ENCODE data around the gene PANK1. TPM values are rescaled to one million over a fixed set of nuclear protein-coding genes. Genes with fewer than 3 reads are reported as not detected.

PANK1 gene
- total RNA-seq, 1 donor from 2014 or later: 7.9 TPM

DNA sequence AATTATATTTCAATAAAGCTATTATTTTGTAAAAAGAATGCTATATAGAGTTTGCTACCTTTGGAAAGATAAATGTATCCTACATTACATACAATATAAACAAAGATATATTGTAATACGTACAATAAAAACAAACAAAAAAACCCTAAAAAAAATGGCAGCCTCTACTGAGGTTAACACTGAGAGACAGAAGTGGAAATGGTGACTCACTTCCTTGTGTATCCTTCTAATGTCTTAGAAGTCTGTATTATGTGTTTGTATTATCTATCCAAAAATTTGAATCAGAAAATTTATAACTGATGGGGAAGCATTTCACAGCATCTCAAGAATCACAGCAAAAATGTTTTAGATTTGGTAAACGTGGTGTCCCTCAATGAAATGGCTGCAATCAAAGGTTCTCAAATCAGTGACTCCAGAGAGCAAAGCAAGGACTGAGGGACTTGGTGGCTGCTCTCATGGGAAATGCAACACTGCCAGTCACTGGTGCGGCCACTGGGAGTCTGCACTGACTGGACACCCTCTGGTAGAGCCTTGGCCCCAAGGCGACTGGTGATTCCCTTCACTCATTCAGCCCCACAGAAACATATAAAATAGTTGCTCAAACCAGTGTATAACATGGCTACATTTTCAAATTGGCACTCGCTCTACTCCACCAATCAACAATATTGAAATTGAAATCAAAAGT lies 53.8 kb downstream of the PANK1 start:
- H3K4me3 ChIP-seq (ENCODE audit: insufficient read depth, low read depth, low read length): no peak overlapping the region
- Mint-ChIP-seq H3K27ac (ENCODE audit: unreplicated experiment) (peak overlapping the region; percentile 9), H3K4me1 (ENCODE audit: low read depth, unreplicated experiment) (peaks cover 11% of the 10 kb centered on the region), H3K27me3 (ENCODE audit: low read depth, unreplicated experiment) (no peaks in the 10 kb centered on the region), H3K9me3 (ENCODE audit: unreplicated experiment) (no peaks in the 10 kb centered on the region), H3K36me3 (ENCODE audit: low read depth, unreplicated experiment) (peaks cover 11% of the 10 kb centered on the region), H3K4me3 (ENCODE audit: unreplicated experiment) (no peak overlapping the region)
- no peaks in the 10 kb centered on the region for H3K79me2 ChIP-seq (ENCODE audit: insufficient read depth, low read length)
- TF ChIP-seq EZH2 (IDR thresholded peaks at IDR 0.05; ENCODE audit: insufficient read depth, low read length) (no peak), CTCF (IDR thresholded peaks at IDR 0.05; ENCODE audit: insufficient read depth, low read depth, low read length) (no peak)
- no peaks in the 10 kb centered on the region for H3K36me3 ChIP-seq (ENCODE audit: insufficient read depth, low read length)
- H3K27me3 ChIP-seq (ENCODE audit: insufficient read depth, low read length): no peaks in the 10 kb centered on the region
- H2AFZ ChIP-seq (ENCODE audit: low read depth, low read length): no peak overlapping the region
- peak; percentile 16 for DNase-seq (ENCODE audit: low read depth)
- no peak overlapping the region for H3K27ac ChIP-seq (ENCODE audit: low read depth, low read length)
- FAIRE-seq: no peak
- H3K9ac ChIP-seq (ENCODE audit: low read length): no peak overlapping the region
- H4K20me1 ChIP-seq (ENCODE audit: insufficient read depth, low read length): no peaks in the 10 kb centered on the region
- H3K9me3 ChIP-seq (ENCODE audit: insufficient read depth, low read depth, low read length): no peaks in the 10 kb centered on the region
- H3K4me1 ChIP-seq (ENCODE audit: insufficient read depth, low read length): no peaks in the 10 kb centered on the region
- no peak overlapping the region for H3K4me2 ChIP-seq (ENCODE audit: low read length)

- no peak for FAIRE-seq
- no peaks in the 10 kb centered on the region for H3K9me3 Mint-ChIP-seq (ENCODE audit: unreplicated experiment)
- H3K4me3 Mint-ChIP-seq (ENCODE audit: unreplicated experiment): no peak overlapping the region
- Histone ChIP-seq H3K9ac (ENCODE audit: low read length) (no peak overlapping the region), H3K4me1 (ENCODE audit: insufficient read depth, low read length) (no peaks in the 10 kb centered on the region), H3K36me3 (ENCODE audit: insufficient read depth, low read length) (no peaks in the 10 kb centered on the region), H4K20me1 (ENCODE audit: insufficient read depth, low read length) (no peaks in the 10 kb centered on the region), H3K9me3 (ENCODE audit: insufficient read depth, low read depth, low read length) (no peaks in the 10 kb centered on the region), H3K27me3 (ENCODE audit: insufficient read depth, low read length) (no peaks in the 10 kb centered on the region), H2AFZ (ENCODE audit: low read depth, low read length) (no peak overlapping the region), H3K27ac (ENCODE audit: low read depth, low read length) (no peak overlapping the region), H3K4me2 (ENCODE audit: low read length) (no peak overlapping the region), H3K79me2 (ENCODE audit: insufficient read depth, low read length) (no peaks in the 10 kb centered on the region), H3K4me3 (ENCODE audit: insufficient read depth, low read depth, low read length) (no peak overlapping the region)
- no peak overlapping the region for H3K27ac Mint-ChIP-seq (ENCODE audit: unreplicated experiment)
- no peaks in the 10 kb centered on the region for H3K27me3 Mint-ChIP-seq (ENCODE audit: low read depth, unreplicated experiment)
- H3K4me1 Mint-ChIP-seq (ENCODE audit: low read depth, unreplicated experiment): peaks cover 11% of the 10 kb centered on the region
- H3K36me3 Mint-ChIP-seq (ENCODE audit: low read depth, unreplicated experiment): peaks cover 11% of the 10 kb centered on the region
- TF ChIP-seq EZH2 (IDR thresholded peaks at IDR 0.05; ENCODE audit: insufficient read depth, low read length) (no peak), CTCF (IDR thresholded peaks at IDR 0.05; ENCODE audit: insufficient read depth, low read depth, low read length) (no peak)
- no peak for DNase-seq (ENCODE audit: low read depth)
These were observed 54.7 kb downstream of the PANK1 start for GRCh38 chr10:89590326-89590725.

DNA sequence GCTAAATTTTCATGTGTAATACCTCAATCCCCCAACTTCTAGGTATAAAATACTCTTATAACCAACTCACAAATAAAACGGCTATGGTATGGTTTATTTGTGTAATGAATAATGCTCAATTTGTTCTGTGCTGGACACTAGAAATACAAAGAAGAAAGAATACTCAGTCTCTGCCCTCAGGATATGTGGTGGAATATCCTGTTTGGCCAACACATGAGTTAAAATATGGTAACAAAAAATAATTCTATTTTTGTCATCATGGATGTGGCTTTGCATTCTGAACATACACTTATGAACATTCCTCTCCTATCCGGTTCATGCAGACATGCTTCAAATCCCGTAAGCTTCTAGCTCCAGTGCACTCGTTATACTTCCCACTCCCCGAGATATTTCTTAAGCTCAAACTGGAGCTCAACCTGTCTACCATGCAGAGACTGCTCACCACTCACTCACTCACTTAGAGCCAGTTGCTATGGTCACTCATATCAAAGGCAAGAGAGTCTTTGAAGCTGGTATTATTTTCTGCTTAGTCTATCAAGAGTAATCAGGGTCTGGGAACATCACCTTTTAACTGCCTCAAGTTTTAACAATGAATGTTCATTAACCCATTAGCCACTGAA lies 55.8 kb downstream of the PANK1 start:
- no peaks in the 10 kb centered on the region for H3K9me3 ChIP-seq (ENCODE audit: insufficient read depth, low read depth, low read length)
- H3K4me3 Mint-ChIP-seq (ENCODE audit: unreplicated experiment): no peak overlapping the region
- TF ChIP-seq CTCF (IDR thresholded peaks at IDR 0.05; ENCODE audit: insufficient read depth, low read depth, low read length): no peak
- TF ChIP-seq EZH2 (IDR thresholded peaks at IDR 0.05; ENCODE audit: insufficient read depth, low read length): no peak
- H3K27me3 Mint-ChIP-seq (ENCODE audit: low read depth, unreplicated experiment): no peaks in the 10 kb centered on the region
- H3K9ac ChIP-seq (ENCODE audit: low read length): no peak overlapping the region
- H3K4me3 ChIP-seq (ENCODE audit: insufficient read depth, low read depth, low read length): no peak overlapping the region
- no peaks in the 10 kb centered on the region for H3K27me3 ChIP-seq (ENCODE audit: insufficient read depth, low read length)
- no peaks in the 10 kb centered on the region for H3K79me2 ChIP-seq (ENCODE audit: insufficient read depth, low read length)
- no peaks in the 10 kb centered on the region for H3K9me3 Mint-ChIP-seq (ENCODE audit: unreplicated experiment)
- no peaks in the 10 kb centered on the region for H3K36me3 ChIP-seq (ENCODE audit: insufficient read depth, low read length)
- H3K4me2 ChIP-seq (ENCODE audit: low read length): no peak overlapping the region
- no peak overlapping the region for H3K27ac Mint-ChIP-seq (ENCODE audit: unreplicated experiment)
- no peaks in the 10 kb centered on the region for H4K20me1 ChIP-seq (ENCODE audit: insufficient read depth, low read length)
- H3K4me1 ChIP-seq (ENCODE audit: insufficient read depth, low read length): no peaks in the 10 kb centered on the region
- H3K27ac ChIP-seq (ENCODE audit: low read depth, low read length): no peak overlapping the region
- peaks cover 11% of the 10 kb centered on the region for H3K4me1 Mint-ChIP-seq (ENCODE audit: low read depth, unreplicated experiment)
- no peak overlapping the region for H2AFZ ChIP-seq (ENCODE audit: low read depth, low read length)
- DNase-seq (ENCODE audit: low read depth) (no peak), FAIRE-seq (no peak)
- H3K36me3 Mint-ChIP-seq (ENCODE audit: low read depth, unreplicated experiment): peaks cover 10% of the 10 kb centered on the region
